GM12878 (cell line): ENCODE results near the gene MSI2. TPM values are rescaled to one million over a fixed set of nuclear protein-coding genes. Genes with fewer than 3 reads are reported as not detected.

ENCODE experiments used
- ATAC-seq: fragments of 200-7000 bp; cut with Tn5 transposase; 3 replicates; pipeline ENCODE4 v1.9.1; 2020; ENCODE audit warnings: mild to moderate bottlenecking, moderate library complexity
- BruUV-seq: library from RNA; stranded (reverse); fragments of 400-500 nt; replicated peaks from 2 replicates; lab custom pipeline; 2021; lab: Mats Ljungman, UMichigan
- CTCF ChIA-PET: fragments of 300-600 bp; sonication (Branson Sonifier 250); formaldehyde crosslinking; extraction: SDS; loops from one replicate; lab custom pipeline; 2021; ENCODE audit warnings: inconsistent platforms; lab: Yijun Ruan, JAX
- POLR2A ChIA-PET: fragments of 350-600 bp; formaldehyde crosslinking; extraction: SDS; loops from one replicate; lab custom pipeline; 2021; ENCODE audit warnings: inconsistent platforms; lab: Charles Lee
- RAD21 ChIA-PET: fragments of 300-600 bp; sonication (Branson Sonifier 250); formaldehyde crosslinking; loops from one replicate; lab custom pipeline; 2023; ENCODE audit warnings: antibody characterized with exemption; ENCODE audit not compliant: unreplicated experiment; lab: Charles Lee
- SMC1A ChIA-PET: fragments of 300-600 bp; sonication (Branson Sonifier 250); formaldehyde crosslinking; loops from one replicate; lab custom pipeline; 2023; ENCODE audit not compliant: unreplicated experiment, uncharacterized antibody; lab: Charles Lee
- DNase-seq: peaks from one replicate; pipeline ENCODE4 v3.0.0-alpha.2; 2011; ENCODE audit warnings: low read depth, low spot score
- FAIRE-seq: peaks from 3 replicates; lab custom pipeline; 2011; peaks lifted over from hg19 to GRCh38; lab: Jason Lieb, UNC
- H2AFZ ChIP-seq: 2 replicates; pipeline ENCODE4 v1.6.0; 2011; ENCODE audit warnings: low read depth, low read length, control low read depth; ENCODE audit not compliant: control insufficient read depth
- H3K27ac ChIP-seq: 2 replicates; pipeline ENCODE4 v1.5.1; 2011; ENCODE audit warnings: control low read depth; ENCODE audit not compliant: control insufficient read depth, insufficient read depth
- H3K27me3 ChIP-seq, 2 experiments: replicated peaks in 1 of 2; 2 replicates each; pipeline versions ENCODE4 v1.6.0 to v1.6.1; 2011; ENCODE audit warnings: low read length in 1 of 2; ENCODE audit not compliant: control insufficient read depth in 2 of 2, insufficient read depth in 2 of 2
- H3K36me3 ChIP-seq, 2 experiments: 2 replicates each; pipeline ENCODE4 v1.5.1; 2011; ENCODE audit warnings: low read length in 1 of 2; ENCODE audit not compliant: control insufficient read depth in 2 of 2, insufficient read depth in 2 of 2
- H3K4me1 ChIP-seq: 2 replicates; pipeline ENCODE4 v1.6.1; 2011; ENCODE audit warnings: mild to moderate bottlenecking, low read length, moderate library complexity, mixed read lengths; ENCODE audit not compliant: control insufficient read depth, insufficient read depth
- H3K4me2 ChIP-seq: 2 replicates; pipeline ENCODE4 v1.6.0; 2011; ENCODE audit warnings: control low read depth; ENCODE audit not compliant: control insufficient read depth, insufficient read depth
- H3K4me3 ChIP-seq: fragments of 200-600 bp; sonication (generic); 2 replicates; pipeline ENCODE4 v1.5.1; 2016
- H3K79me2 ChIP-seq: 2 replicates; pipeline ENCODE4 v1.6.0; 2011; ENCODE audit warnings: low read length; ENCODE audit not compliant: control insufficient read depth, insufficient read depth
- H3K9ac ChIP-seq: 2 replicates; pipeline ENCODE4 v1.8.0; 2011; ENCODE audit warnings: low read length, control low read depth, mixed read lengths; ENCODE audit not compliant: control insufficient read depth, insufficient read depth
- H3K9me3 ChIP-seq: replicated peaks from 3 replicates; pipeline ENCODE4 v1.5.1; 2011; ENCODE audit warnings: mild to moderate bottlenecking, low read length; ENCODE audit not compliant: control insufficient read depth, insufficient read depth
- H4K20me1 ChIP-seq: 2 replicates; pipeline ENCODE4 v1.6.0; 2011; ENCODE audit not compliant: control insufficient read depth, insufficient read depth
- EED ChIP-seq: sonication (generic); IDR thresholded peaks from 2 replicates; pipeline ENCODE4 v1.6.1; 2016; ENCODE audit warnings: antibody characterized with exemption, low read depth
- LARP7 ChIP-seq: fragments of 450-650 bp; IDR thresholded peaks from 2 replicates; pipeline ENCODE4 v1.6.1; 2017; ENCODE audit warnings: mild to moderate bottlenecking
- NR2C2 ChIP-seq: IDR thresholded peaks from 2 replicates; pipeline ENCODE4 v1.6.1; 2011; ENCODE audit warnings: borderline replicate concordance, low read depth; ENCODE audit not compliant: control insufficient read depth, insufficient read length
- POLR2A ChIP-seq: IDR thresholded peaks from 2 replicates; pipeline ENCODE4 v1.6.1; 2011; ENCODE audit warnings: low read depth, mild to moderate bottlenecking, low read length
- TCF7 ChIP-seq: IDR thresholded peaks from 2 replicates; pipeline ENCODE4 v1.6.1; 2014; ENCODE audit warnings: antibody characterized with exemption, borderline replicate concordance
- WGBS: methylation state at CpG from one replicate; pipeline ENCODE4 v1.1.6; 2016; ENCODE audit warnings: low lambda C conversion rate; ENCODE audit not compliant: insufficient replicate concordance, insufficient coverage; ENCODE audit errors: missing lambda C conversion rate; 5-methylcytosine and 5-hydroxymethylcytosine counted together
- in situ Hi-C: fragments of 300-500 bp; cut with MboI; formaldehyde crosslinking; loops from 9 replicates; pipeline ENCODE4 v1.14.3; 2018; ENCODE audit warnings: mixed read lengths
- intact Hi-C: fragments of 100-400 bp; cut with micrococcal nuclease; formaldehyde crosslinking; loops from one replicate; pipeline ENCODE4 v1.14.2; 2022; ENCODE audit not compliant: unreplicated experiment
- polyA plus RNA-seq, 11 experiments: library from polyadenylated mRNA; depleted of rRNA in 4 of 11; unstranded in 6 of 11; stranded (reverse) in 5 of 11; fragments of >200 nt; fragmentation: Nextera tagmentation in 4 of 11; fragmentation: Illumina TruSeq in 1 of 11; extraction: Ambion mirVana in 4 of 11; extraction: Trizol in 1 of 11; gene quantifications; 1 replicate in 1 of 11; 2 replicates in 10 of 11; pipeline versions ENCODE4 v1.2.1 to v1.2.3, GENCODE V29; 2011 to 2016; ENCODE audit warnings: inconsistent platforms in 2 of 11, missing spikeins in 2 of 11, low read depth in 1 of 11
- total RNA-seq, 4 experiments: library from RNA; depleted of rRNA in 3 of 4; stranded (reverse); fragments of >200 nt in 3 of 4; fragmentation: Illumina TruSeq in 1 of 4; extraction: Trizol in 1 of 4; gene quantifications; 2 replicates each; pipeline versions ENCODE4 v1.2.1 to v1.2.3, GENCODE V29; 2013 to 2021
- TF ChIP-seq, protein P1 (sequence below): fragments of 450-650 bp; IDR thresholded peaks from 2 replicates; pipeline ENCODE4 v1.6.1; 2017; ENCODE audit warnings: low read depth, mild to moderate bottlenecking, moderate library complexity

Gene MSI2
- total and polyA plus RNA-seq, 10 of the 15 experiments (the other 5 are each of a cell fraction or from before 2014, with no cell fraction given) = 6.1 to 76.1 (median 42.0) TPM

DNA sequence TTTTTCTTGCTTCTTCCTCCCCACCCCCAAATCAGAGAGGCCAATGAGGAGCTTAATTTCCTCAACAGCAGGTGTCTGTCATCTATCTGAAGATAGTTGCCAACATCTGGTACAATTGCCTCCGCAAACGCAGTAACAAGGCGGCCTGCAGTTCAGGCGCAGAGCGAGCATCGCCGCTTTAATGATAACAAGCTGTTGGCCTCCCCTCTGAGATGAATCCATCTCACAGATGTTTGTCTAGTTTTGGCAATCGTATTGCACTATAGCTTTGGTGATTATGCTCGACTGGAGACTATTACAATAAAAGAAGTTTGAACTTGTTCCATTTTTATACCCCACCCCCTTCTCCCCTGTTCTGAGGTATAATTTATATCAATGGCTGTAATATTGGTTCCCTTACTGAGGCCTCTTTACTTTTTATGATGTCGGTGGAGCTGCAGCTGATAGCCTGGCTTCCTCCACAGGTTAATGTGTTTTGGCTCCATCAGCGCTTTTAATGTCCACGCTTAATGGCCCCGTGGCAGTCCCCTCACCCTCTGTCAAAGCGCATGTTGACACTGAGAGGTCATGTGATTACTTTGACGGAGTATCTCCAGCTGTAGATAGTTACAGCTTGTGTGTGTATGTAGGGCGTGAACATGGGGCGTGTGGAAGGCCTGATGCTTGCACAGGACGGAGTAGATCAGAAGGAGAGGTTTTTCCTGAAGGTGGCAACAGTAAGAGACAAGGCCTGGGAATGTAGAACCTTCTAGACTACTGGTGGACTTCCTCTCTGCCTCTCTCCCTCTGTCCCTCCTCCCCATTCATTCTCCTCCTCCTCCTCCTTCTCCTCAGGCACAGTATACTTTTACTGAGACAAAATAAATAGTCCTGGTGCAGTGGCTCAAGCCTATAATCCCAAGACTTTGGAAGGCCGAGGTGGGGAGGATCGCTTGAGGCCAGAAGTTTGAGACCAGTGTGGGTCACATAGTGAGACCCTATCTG, 164.7 kb downstream of the MSI2 start:
- FAIRE-seq = no peak
- SMC1A ChIA-PET = interaction anchor here (0.6 to 2.2 kb wide), 13 partner anchors 11 to 251 kb away, joined by 3 to 6 read pairs (median 3); no protein-coding TSS in a partner anchor
- intact Hi-C loops = loop anchor here (5.0 kb wide), 1 partner anchor 64 kb away; no protein-coding TSS in a partner anchor

More for the DNA sequence above, 164.7 kb downstream of the MSI2 start:
- peaks cover 2 to 3% of the 10 kb centered on the region in 2 experiments; a peak in 2 of 4 replicates for H3K36me3 ChIP-seq
- peaks cover 24% of the 10 kb centered on the region for H3K79me2 ChIP-seq
- POLR2A ChIA-PET = interaction anchor here (0.6 kb wide), 1 partner anchor 164 kb away, joined by 4 read pairs; no protein-coding TSS in a partner anchor
- BruUV-seq = no TSS peak
- DNase-seq (no peak), ATAC-seq (no peak)
- in situ Hi-C loops = no loop called here
- no peaks in the 10 kb centered on the region for H3K27me3 ChIP-seq
- H3K4me1 ChIP-seq = peaks cover 67% of the 10 kb centered on the region
- no peak overlapping the region for H3K4me3 ChIP-seq
- peaks cover 4% of the 10 kb centered on the region; the same call in 2 of the 3 replicates for H3K9me3 ChIP-seq
- CTCF ChIA-PET = interaction anchor here (0.8 to 1.6 kb wide), 6 partner anchors 20 to 252 kb away, joined by 3 to 5 read pairs (median 4); no protein-coding TSS in a partner anchor
- H4K20me1 ChIP-seq = no peaks in the 10 kb centered on the region
- no peak overlapping the region for H3K27ac ChIP-seq
- TF ChIP-seq POLR2A (no peak), EED (no peak), TCF7 (no peak), LARP7 (no peak), NR2C2 (no peak)
- TF ChIP-seq, protein P1, sequence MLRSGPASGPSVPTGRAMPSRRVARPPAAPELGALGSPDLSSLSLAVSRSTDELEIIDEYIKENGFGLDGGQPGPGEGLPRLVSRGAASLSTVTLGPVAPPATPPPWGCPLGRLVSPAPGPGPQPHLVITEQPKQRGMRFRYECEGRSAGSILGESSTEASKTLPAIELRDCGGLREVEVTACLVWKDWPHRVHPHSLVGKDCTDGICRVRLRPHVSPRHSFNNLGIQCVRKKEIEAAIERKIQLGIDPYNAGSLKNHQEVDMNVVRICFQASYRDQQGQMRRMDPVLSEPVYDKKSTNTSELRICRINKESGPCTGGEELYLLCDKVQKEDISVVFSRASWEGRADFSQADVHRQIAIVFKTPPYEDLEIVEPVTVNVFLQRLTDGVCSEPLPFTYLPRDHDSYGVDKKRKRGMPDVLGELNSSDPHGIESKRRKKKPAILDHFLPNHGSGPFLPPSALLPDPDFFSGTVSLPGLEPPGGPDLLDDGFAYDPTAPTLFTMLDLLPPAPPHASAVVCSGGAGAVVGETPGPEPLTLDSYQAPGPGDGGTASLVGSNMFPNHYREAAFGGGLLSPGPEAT = no peak
- 98% methylated on average over 20 of the region's 20 CpGs for WGBS
- no peak overlapping the region for H3K9ac ChIP-seq
- no peak overlapping the region for H3K4me2 ChIP-seq
- H2AFZ ChIP-seq = no peak overlapping the region
- RAD21 ChIA-PET = interaction anchor here (1.0 to 3.5 kb wide), 5 partner anchors 12 to 178 kb away, joined by 3 to 14 read pairs (median 3); no protein-coding TSS in a partner anchor
